ENCODE results near the gene DDX11.
"Not testable (repeated sequence)": the region's sequence is repeated elsewhere in the genome, so short reads cannot be mapped to it uniquely, and the experiment has no call there.

The DDX11 gene

GRCh38 chr12:31127209-31127848, 53.7 kb downstream of the DDX11 start:
- not testable (repeated sequence) for DNase-seq

- DNase-seq: not testable (repeated sequence)
These were observed 62.9 kb downstream of the DDX11 start for GRCh38 chr12:31136581-31136980.

- DNase-seq: not testable (repeated sequence)
These were observed 71.1 kb downstream of the DDX11 start for GRCh38 chr12:31144768-31145167.

DNA sequence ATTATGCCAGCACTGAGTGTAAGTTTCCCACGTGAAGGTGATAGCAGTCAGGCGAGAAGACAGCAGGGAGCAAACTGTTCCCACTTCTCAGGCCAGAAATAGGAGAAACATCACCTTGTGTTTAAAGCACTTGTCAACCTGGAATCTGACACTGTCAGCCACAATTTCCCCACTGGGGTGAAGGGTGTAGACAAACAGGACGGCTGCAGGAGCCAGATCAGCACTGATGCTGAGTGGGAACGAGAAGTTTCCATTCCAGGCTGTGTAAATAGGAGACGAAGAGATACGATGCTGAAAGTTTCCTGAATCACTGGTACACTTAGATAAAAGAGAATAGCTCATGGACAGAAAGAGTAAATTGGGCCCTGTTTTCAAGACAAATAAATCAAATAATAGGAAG, 71.6 kb downstream of the DDX11 start:
- DNase-seq: not testable (repeated sequence)

- not testable (repeated sequence) for DNase-seq
These were observed 73.8 kb downstream of the DDX11 start for GRCh38 chr12:31147415-31147814.

GRCh38 chr12:31150766-31151165, 77.1 kb downstream of the DDX11 start:
- DNase-seq: not testable (repeated sequence)
